Fibroblast of skin of back (primary cell): ENCODE data around the gene C7.
"Not testable (repeated sequence)": the region's sequence is repeated elsewhere in the genome, so short reads cannot be mapped to it uniquely, and the experiment has no call there.

Experiments
- DNase-seq: peaks from one replicate; pipeline ENCODE4 v3.0.0-alpha.2; 2013

C7 gene

DNA sequence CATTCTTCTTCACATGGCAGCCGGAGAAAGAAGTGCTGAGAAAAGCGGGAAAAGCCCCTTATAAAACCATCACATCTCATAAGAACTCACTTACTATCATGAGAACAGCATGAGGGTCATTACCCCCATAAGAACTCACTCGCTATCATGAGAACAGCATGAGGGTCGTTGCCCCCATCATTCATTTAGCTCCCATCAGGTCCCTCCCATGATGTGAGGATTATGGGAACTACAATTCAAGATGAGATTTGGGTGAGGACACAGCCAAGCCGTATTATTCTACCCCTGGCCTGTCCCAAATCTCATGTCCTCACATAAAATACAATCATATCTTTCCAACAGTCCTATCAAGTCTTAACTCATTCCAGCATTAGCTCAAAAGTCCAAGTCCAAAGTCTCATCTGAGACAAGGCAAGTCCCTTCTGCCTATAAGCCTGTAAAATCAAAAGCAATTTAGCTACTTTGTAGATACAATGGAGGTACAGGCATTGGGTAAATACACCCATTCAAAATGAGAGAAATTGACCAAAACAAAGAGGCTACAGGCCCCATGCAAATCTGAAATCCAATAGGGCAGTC lies 82.8 kb downstream of the C7 start:
- DNase-seq: no peak

DNA sequence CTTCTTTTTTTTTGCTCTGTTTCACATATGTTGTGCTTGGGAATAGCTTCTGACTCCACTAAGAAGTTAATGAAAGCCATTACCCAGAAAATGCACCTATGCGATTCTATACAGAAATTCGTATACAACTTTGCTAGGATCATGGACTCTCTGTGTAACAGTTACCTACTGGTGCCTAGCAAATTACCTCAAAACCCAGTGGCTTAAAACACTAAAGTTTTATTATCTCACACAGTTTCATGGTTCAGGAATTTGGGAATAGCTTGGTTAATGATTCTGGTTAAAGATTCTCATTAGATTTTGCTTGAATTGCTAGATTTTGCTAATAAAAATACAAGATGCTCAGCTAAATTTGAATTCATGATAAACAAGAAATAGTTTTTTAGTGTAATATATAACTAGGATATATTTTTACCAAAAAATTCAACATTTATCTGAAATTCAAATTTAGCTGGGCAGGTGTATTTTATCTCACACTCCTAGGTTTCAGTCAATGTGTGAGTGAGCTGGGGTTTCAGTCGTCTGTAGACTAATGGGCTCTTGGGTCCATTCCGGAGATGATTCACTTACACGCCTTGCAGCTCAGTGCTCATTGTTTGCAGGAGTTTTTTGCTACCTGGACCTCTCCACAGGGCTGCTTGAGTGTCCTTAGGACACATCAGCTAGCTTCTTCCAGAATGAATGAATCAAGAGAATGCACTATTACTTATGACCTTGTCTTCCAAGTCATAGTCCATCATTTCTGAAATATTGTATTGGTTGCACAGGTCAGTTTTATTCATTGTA lies 86.7 kb downstream of the C7 start:
- no peak for DNase-seq

DNA sequence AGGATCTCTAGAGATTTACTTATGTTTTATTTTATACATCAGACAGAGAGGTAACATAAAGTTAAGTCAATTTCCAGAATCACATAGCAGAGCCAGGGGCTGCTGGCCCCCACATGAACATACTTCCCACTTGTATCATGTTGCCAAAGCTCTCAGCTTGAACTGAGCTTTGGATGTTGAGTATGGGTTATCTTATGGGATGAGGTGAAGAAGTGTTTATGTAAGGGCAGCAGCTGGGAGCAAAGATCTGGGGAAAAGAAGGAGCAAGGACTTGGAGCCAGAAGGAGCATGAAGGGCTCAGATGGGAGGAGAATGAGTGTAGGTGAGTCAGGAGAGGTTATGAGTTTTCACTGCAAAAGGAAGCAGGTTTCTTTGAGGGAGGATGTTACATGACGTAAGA lies 89.8 kb downstream of the C7 start:
- no peak for DNase-seq

DNA sequence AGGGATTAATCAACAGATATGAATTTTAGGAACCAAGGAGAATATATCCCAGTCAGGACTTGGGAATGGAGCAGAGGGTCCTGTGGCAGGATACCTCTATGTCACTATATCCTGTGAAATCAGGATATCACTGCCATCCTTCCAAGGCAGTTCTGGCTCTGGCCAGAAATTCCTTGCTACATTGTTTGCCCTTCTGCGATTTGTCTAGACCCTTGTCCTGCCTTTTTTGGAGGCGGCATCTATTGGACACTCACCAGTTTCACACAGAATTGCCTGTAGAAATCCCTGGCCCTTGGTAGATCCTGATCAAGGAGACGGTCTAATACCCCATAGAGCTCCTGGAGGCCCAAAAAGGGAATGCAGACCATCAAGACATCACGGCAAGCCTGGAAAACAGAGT lies 90.7 kb downstream of the C7 start:
- no peak for DNase-seq

GRCh38 chr5:41003670-41004376 lies 94.5 kb downstream of the C7 start:
- DNase-seq: no peak

GRCh38 chr5:41004931-41005330 lies 95.6 kb downstream of the C7 start:
- DNase-seq: no peak

GRCh38 chr5:41009232-41009631 lies 99.9 kb downstream of the C7 start:
- DNase-seq: peak; percentile 94

DNA sequence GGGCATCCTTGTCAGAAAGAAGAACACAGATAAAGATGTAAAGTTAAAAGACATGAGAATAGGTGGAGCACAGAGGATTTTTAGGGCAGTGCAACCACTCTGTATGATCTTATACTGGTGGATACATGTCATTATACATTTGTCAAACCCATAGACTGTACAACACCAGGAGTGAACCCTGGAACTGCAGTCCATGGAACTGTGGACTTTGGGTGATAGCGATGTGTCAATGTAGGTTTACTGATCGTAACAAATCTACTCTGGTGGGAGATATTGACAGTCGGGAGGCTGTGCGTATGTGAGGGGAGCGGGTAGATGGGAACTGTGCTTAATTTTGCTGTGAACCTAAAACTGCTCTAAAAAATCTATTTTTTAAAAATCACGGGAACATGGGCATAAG lies 101.3 kb downstream of the C7 start:
- DNase-seq: no peak

- DNase-seq: no peak
Measured at GRCh38 chr5:41012318-41012717, 103.0 kb downstream of the C7 start.

GRCh38 chr5:41022600-41022999 lies 113.3 kb downstream of the C7 start:
- not testable (repeated sequence) for DNase-seq
